Measurements from ENCODE around the gene RNPEPL1.

DNA sequence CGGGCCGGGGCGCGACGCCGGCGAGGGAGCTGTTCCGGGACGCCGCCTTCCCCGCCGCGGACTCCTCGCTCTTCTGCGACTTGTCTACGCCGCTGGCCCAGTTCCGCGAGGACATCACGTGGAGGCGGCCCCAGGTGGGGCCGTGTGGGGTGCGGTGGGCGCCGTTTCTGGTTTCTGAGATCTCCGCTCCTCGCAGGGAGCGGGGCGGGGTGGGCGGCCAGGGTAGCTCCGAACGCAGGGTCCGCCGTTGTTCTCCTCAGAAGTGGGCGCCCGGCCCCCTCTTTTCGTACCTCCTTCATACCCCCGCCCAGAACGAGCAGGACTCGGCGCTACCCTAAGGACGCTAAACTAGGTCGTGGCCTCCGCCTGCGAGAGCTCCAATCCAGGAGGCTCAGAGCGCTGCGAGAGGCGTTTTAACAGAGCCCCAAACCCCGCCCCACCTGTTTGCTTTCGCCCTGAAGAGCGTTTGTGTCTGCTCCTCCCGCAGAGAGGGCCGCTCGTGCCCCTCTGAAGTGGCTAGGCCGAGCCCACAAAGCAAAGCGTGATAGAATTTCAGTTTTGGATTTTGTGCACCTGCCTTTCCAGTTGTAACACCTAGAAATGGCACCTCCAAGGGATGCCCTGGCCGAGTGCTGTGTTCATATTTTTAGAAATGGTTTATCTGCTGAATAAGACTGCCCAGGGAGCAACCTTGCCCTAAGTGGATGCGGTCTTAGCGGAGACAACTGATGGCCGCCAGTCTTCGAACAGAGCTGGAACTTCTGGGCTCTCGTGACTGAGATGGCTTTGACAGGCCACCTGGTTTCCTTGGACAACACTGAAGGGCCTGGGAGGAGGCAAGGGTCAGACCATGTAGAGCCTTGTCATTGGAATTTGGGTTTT is 18.9 kb downstream of the RNPEPL1 start:
- no peak for TF ChIP-seq CTCF (IDR thresholded peaks at IDR 0.05)
- no peak for TF ChIP-seq POLR2A (IDR thresholded peaks at IDR 0.05)

Measured in sigmoid colon (tissue), 3 donors.